Vagina (tissue), 2 donors: Measurements from ENCODE around the gene CIDEB. TPM values are rescaled to one million over a fixed set of nuclear protein-coding genes. Genes with fewer than 3 reads are reported as not detected.
A peak's percentile ranks its signal among the peaks of the same experiment; 100 is the strongest.

ENCODE experiments used
- DNase-seq, 2 donors: peaks; one replicate each; pipeline ENCODE4 v3.0.0-alpha.2; 2017; ENCODE audit errors: extremely low spot score in 2 of 2
- H3K27ac ChIP-seq: fragments of 200-600 bp; sonication (generic); one replicate; pipeline ENCODE4 v1.5.1; 2019
- H3K27me3 ChIP-seq: fragments of 200-600 bp; sonication (generic); one replicate; pipeline ENCODE4 v1.5.1; 2019
- H3K36me3 ChIP-seq, 2 donors: fragments of 200-600 bp; sonication (generic); one replicate each; pipeline ENCODE4 v1.5.1; 2017 to 2019
- H3K4me1 ChIP-seq: fragments of 200-600 bp; sonication (generic); one replicate; pipeline ENCODE4 v1.5.1; 2019
- H3K4me3 ChIP-seq, 2 donors: fragments of 200-600 bp; sonication (generic); 1 replicate in 1 of 2; 2 replicates in 1 of 2; pipeline ENCODE4 v1.5.1; 2016 to 2019
- H3K9me3 ChIP-seq: fragments of 200-600 bp; sonication (generic); one replicate; pipeline ENCODE4 v1.5.1; 2019
- POLR2A ChIP-seq, 2 donors: fragments of 450-650 bp; IDR thresholded peaks; one replicate each; pipeline ENCODE4 v1.6.1; 2017; ENCODE audit warnings: antibody characterized with exemption in 2 of 2, mild to moderate bottlenecking in 2 of 2, moderate library complexity in 2 of 2
- POLR2AphosphoS5 ChIP-seq, 2 donors: sonication (generic); formaldehyde crosslinking; IDR thresholded peaks; one replicate each; pipeline ENCODE4 v1.9.0; 2017; ENCODE audit warnings: antibody characterized with exemption in 2 of 2, mild to moderate bottlenecking in 2 of 2, low read depth in 1 of 2; ENCODE audit not compliant: insufficient read depth in 1 of 2
- intact Hi-C: fragments of 100-400 bp; cut with DNase I; formaldehyde crosslinking; loops from one replicate; pipeline ENCODE4 v1.15.1; 2023
- total RNA-seq: library from RNA; depleted of rRNA; stranded (reverse); fragments of >200 nt; gene quantifications from one replicate; pipeline ENCODE4 v1.2.3, GENCODE V29; 2016
- TF ChIP-seq, protein P1 (sequence below), 3 experiments: fragments of 450-650 bp in 2 of 3; fragments of 200-600 bp in 1 of 3; sonication (generic) in 1 of 3; IDR thresholded peaks; one replicate each; pipeline ENCODE4 v1.5.1; 2017 to 2019; ENCODE audit warnings: antibody characterized with exemption in 3 of 3, mild to moderate bottlenecking in 2 of 3, moderate library complexity in 2 of 3

Gene CIDEB
- total RNA-seq, 1 donor from 2014 or later, result 16.0 TPM

DNA sequence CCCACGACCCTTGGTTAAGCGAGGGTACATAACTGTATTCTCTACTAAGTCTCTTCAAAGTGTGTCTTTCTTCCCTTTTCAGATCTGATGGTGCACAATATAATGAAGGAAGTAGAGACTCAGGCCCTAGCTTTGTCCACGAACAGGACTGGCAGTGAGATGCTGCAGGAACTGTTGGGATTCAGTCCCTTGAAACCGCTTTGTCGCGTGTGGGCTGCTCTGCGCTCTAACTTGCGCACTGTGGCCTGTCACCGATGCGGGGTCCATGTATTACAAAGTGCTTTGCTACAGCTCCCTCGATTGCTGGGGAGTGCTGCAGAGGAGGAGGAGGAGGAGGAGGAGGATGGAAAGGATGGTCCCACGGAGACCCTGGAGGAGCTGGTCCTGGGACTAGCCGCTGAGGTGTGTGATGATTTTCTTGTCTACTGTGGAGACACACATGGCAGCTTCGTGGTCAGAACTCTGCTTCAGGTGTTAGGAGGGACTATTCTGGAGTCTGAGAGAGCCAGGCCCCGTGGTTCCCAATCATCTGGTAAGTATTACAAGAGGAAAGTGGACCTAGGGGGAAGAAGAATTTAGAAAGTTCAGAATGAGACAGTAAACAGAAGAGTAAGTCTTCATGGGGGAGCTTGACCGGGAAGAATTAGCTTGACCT, 7.3 kb downstream of the CIDEB start:
- peaks cover 0 to 50% of the 10 kb centered on the region in 2 donors for H3K36me3 ChIP-seq

DNA sequence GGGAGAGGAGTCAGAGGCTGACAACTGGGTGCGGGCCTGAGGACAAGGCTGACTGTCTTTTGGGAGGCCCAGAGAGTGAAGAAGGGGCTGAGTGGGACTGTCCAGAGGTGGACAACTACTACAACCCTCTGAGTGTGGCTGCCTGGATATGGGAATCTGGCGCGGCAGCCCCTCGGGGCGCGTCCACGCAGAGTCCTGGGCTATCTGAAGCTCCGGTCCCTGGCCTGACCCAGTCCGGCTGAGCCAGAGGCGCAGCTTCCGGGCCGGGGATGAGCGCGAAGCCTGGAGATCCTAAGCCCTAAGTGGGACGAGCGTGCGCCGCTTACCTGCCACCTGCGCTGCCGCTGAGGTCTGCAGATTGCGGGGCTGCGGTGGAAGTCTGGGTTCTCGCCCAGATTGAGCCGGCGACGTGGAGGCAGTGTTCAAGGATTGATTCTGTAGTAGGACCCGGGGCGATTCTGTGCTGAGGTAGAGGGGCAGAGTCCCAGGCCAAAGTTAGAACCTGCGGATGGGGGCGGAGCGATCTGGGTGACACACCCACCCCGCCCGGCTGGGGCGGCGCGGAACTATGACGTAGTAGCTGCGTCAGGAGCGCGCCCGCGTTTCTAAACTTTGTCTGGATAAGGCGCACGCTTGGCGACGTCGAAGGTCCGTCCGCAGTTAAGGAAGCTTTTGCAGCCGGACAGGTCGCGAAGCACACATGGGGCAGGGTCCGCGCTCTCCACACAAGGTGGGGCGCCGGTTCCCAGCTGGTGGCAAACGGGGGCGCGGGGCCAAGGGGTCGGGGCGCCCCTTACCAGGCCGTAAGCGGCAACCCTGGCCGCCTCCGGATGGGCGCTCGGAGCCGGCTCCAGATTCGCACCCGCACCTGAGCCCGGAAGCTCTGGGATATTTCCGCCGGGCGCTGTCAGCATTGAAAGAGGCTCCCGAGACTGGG, 8.3 kb downstream of the CIDEB start, which contains the start of the genes DHRS1 and NOP9:
DHRS1 (minus strand) TSS at position 526 of the 937 bp plus-strand sequence. CDS start 674 bp downstream, outside the sequence.
NOP9 (plus strand) TSS at position 596 of the 937 bp plus-strand sequence; CDS start at position 701, 105 bp downstream.
- Histone ChIP-seq H3K27ac (peak within 1 kb of the TSS; percentile 88), H3K4me3 (peak within 1 kb of the TSS; percentile 69 to 87), H3K36me3 (peaks cover 0 to 44% of the 10 kb centered on the region in 2 donors), H3K4me1 (peaks cover 47% of the 10 kb centered on the region), H3K27me3 (no peaks in the 10 kb centered on the region), H3K9me3 (no peaks in the 10 kb centered on the region)
- TF ChIP-seq POLR2AphosphoS5 (IDR thresholded peaks at IDR 0.05; ENCODE audit: insufficient read depth in 1 of 2, low read depth in 1 of 2) (peak; percentile 90 to 92), POLR2A (IDR thresholded peaks at IDR 0.05) (peak in 1 of 2 donors; percentile 41)
- TF ChIP-seq, protein P1, sequence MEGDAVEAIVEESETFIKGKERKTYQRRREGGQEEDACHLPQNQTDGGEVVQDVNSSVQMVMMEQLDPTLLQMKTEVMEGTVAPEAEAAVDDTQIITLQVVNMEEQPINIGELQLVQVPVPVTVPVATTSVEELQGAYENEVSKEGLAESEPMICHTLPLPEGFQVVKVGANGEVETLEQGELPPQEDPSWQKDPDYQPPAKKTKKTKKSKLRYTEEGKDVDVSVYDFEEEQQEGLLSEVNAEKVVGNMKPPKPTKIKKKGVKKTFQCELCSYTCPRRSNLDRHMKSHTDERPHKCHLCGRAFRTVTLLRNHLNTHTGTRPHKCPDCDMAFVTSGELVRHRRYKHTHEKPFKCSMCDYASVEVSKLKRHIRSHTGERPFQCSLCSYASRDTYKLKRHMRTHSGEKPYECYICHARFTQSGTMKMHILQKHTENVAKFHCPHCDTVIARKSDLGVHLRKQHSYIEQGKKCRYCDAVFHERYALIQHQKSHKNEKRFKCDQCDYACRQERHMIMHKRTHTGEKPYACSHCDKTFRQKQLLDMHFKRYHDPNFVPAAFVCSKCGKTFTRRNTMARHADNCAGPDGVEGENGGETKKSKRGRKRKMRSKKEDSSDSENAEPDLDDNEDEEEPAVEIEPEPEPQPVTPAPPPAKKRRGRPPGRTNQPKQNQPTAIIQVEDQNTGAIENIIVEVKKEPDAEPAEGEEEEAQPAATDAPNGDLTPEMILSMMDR (IDR thresholded peaks at IDR 0.05), result no peak
- intact Hi-C loops, result no loop called here
- DNase-seq, result no peak

More for the DNA sequence above, 7.3 kb downstream of the CIDEB start:
- no peak for DNase-seq
- TF ChIP-seq POLR2A (IDR thresholded peaks at IDR 0.05) (no peak), POLR2AphosphoS5 (IDR thresholded peaks at IDR 0.05; ENCODE audit: insufficient read depth in 1 of 2, low read depth in 1 of 2) (no peak)
- TF ChIP-seq, protein P1 (IDR thresholded peaks at IDR 0.05), result no peak
- H3K4me1 ChIP-seq, result peaks cover 47% of the 10 kb centered on the region
- no peaks in the 10 kb centered on the region for H3K27me3 ChIP-seq
- intact Hi-C loops, result no loop called here
- H3K27ac ChIP-seq, result peak overlapping the region; percentile 88
- H3K9me3 ChIP-seq, result no peaks in the 10 kb centered on the region
- peak overlapping the region; percentile 69 to 87 for H3K4me3 ChIP-seq

DNA sequence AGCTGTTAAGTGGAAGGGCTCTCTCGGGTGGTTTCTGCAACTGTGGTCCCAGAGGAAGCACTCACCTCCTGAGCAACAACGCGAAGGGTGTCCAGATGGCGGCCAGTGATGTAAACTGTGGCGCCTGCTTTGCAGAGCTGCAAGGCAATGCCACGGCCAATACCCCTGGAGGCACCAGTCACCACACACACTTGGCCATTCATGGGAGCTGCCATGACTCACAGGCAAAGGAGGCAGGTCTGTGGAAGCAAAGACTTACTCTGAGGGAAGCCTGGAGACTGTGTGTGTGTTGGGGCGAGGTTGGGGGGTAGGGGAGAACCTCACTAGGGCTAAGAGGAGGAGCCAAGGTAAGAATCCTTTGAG, 8.9 kb downstream of the CIDEB start:
- peak overlapping the region; percentile 88 for H3K27ac ChIP-seq
- intact Hi-C loops, result no loop called here
- H3K4me3 ChIP-seq, result peak overlapping the region; percentile 69 to 87
- no peaks in the 10 kb centered on the region for H3K27me3 ChIP-seq
- H3K9me3 ChIP-seq, result no peaks in the 10 kb centered on the region
- no peak for DNase-seq
- H3K36me3 ChIP-seq, result peaks cover 0 to 38% of the 10 kb centered on the region in 2 donors
- TF ChIP-seq, protein P1 (IDR thresholded peaks at IDR 0.05), result no peak
- no peak for TF ChIP-seq POLR2A (IDR thresholded peaks at IDR 0.05)
- no peak for TF ChIP-seq POLR2AphosphoS5 (IDR thresholded peaks at IDR 0.05; ENCODE audit: insufficient read depth in 1 of 2, low read depth in 1 of 2)
- peaks cover 47% of the 10 kb centered on the region for H3K4me1 ChIP-seq

DNA sequence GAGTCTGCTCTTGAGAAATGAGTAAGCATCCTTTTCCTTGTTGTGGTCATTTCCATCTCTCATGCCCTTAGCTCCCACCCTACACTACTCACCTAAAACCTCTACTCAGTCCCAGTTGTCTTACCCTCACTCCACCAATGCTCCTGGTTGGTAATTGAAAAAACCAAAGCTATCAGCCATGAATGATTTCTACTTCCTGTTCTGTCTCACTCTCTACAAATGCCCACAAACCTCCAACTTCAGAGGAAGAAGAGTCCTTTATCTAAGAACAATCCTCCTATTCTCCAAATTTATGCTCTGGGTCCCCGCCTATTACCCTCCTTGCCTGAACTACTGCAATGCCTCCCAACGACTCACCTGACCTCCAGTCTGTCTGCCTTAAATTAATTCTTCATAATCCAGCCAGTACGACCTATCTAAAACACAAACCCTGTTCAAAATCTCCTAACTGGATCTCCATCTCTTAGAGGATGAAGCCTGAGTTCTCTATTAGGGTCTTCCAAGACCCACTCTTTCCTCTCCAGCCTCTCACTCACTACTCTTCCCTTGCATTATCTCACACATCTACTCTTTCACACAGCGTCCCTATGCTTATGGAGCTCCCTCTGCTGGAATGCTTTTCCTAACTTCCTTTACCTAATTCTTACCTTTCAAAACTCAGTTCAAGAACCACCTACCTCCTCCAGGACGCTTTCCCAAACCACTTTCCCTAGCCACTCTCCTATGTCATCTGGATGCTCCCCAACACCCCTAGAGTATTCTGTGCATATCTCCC, 10.4 kb downstream of the CIDEB start:
- intact Hi-C loops, result loop anchor here (2.0 kb wide), 1 partner anchor 55 kb away; the partner anchor contains the start of gene TINF2
- H3K36me3 ChIP-seq, result peaks cover 0 to 28% of the 10 kb centered on the region in 2 donors
- no peaks in the 10 kb centered on the region for H3K27me3 ChIP-seq
- H3K4me3 ChIP-seq, result no peak overlapping the region
- peak overlapping the region; percentile 6 for H3K27ac ChIP-seq
- no peak for DNase-seq
- no peaks in the 10 kb centered on the region for H3K9me3 ChIP-seq
- no peak for TF ChIP-seq POLR2AphosphoS5 (IDR thresholded peaks at IDR 0.05; ENCODE audit: insufficient read depth in 1 of 2, low read depth in 1 of 2)
- TF ChIP-seq, protein P1 (IDR thresholded peaks at IDR 0.05), result no peak
- no peak for TF ChIP-seq POLR2A (IDR thresholded peaks at IDR 0.05)
- H3K4me1 ChIP-seq, result peaks cover 47% of the 10 kb centered on the region
